CD4-positive, alpha-beta T cell treated with Interleukin-4 for 4 hours (primary cell): ENCODE measurements around the gene CHMP1A.
"Not testable (repeated sequence)": the region's sequence is repeated elsewhere in the genome, so short reads cannot be mapped to it uniquely, and the experiment has no call there.

ENCODE experiments used
- DNase-seq: peaks from one replicate; pipeline ENCODE4 v3.0.0-alpha.2; 2020

Gene CHMP1A

DNA sequence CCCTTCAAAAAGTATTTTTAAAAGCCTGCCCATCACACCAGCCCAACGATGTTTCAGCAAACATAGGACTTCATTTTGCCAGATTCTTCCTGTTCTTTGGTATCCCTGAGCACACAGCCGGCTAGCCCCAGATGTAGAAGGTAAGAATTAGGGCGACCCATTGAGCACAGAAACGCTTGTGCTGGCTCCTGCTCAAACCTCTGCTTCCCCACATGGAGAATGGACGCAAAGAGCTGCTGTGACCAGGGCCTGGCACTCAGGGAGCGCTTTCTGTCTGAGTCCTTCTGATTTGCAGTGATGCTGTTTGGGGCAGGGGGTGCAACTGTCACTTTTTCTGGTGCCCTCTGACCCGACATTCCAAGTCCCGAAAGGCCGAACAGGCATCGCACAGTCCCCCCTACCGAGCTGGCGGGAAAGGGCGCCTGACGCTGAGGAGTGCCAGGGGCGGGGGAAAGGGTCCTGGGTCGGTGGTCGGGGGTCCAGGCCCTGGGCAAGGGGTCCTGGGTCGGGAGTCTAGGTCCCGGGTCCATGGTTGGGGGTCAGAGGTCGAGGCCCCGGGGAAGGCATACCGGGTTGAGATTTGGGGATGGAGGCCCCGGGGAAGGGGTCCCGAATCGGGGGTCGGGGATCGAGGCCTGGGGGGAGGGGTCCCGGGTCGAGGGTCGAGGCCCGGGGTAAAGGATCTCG is 930 bp downstream of the CHMP1A start:
- DNase-seq, result no peak

GRCh38 chr16:89655062-89655643 is 2.4 kb downstream of the CHMP1A start:
- no peak for DNase-seq

DNA sequence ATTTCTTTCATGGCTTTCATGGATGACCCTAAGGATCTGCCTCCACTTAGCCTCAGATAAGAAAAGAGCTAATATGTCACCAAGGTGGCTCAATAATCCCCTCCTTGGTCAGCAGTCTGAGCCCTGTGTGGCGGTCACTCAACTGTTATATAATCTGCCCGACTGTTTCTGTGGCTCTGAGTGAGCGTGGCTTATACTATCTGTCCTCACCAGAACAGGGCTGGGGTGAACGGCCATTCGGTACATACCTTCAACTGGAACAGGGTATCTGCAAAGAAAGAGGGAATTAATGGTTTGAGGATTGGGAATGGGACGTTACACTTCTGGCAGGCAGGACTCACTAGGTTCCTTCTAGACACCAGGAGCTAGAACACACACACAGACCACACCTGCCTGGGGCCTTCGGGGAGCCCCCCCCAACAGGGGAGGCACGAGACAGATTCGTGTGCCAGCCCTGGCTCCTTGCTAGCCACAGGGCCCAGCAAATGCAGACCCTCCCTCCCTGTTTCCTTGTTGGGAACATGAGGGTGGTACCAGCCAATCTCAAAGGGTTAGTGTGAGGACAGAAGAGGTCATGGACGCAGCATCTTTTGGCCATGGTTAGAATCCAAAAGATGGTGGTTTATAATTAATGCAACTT is 3.7 kb downstream of the CHMP1A start:
- no peak for DNase-seq

- no peak for DNase-seq
Observed at GRCh38 chr16:89651584-89651983, 5.9 kb downstream of the CHMP1A start.

GRCh38 chr16:89646906-89647305 is 10.6 kb downstream of the CHMP1A start:
- DNase-seq, result no peak

DNA sequence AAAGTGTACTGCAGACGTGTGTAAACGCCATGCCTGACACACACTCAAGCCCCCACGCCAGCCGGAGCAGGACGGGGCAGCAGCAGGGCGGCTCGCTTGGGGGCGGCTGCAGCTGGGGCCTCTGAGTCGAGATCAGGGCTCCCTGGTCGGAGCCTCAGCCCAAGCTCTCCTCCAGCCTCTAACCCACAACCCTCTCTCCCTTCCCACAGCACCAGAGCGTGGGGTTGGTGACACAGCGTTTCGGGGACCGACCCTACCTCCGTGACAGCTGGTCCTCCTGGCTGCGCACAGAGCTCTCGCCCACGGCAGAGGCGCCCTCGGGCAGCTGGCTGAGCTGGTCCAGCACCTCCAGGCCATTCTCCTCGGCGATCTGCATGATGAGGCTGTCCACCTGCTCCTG is 11.2 kb downstream of the CHMP1A start:
- no peak for DNase-seq

GRCh38 chr16:89645122-89645521 is 12.4 kb downstream of the CHMP1A start:
- no peak for DNase-seq

GRCh38 chr16:89643769-89644300 is 13.7 kb downstream of the CHMP1A start:
- DNase-seq, result no peak

DNA sequence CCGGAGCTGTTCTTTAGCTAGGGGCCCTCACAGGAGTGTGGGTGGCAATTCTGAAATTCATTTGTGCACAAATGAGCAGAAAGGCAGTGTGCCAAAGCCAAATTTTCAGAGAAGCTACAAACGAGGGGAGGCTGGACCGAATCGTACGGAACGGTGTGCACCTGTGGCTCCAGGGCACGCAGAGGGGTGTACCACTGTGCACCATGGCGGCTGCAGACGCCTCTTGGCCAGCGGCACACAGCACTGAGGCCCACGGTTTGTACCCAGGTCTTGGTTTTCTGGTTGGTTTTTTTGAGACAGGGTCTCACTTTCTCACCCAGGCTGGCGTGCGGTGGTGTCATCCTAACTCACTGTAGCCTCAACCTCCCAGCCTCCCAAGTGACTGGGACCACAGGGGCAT is 14.9 kb downstream of the CHMP1A start:
- DNase-seq, result no peak

DNA sequence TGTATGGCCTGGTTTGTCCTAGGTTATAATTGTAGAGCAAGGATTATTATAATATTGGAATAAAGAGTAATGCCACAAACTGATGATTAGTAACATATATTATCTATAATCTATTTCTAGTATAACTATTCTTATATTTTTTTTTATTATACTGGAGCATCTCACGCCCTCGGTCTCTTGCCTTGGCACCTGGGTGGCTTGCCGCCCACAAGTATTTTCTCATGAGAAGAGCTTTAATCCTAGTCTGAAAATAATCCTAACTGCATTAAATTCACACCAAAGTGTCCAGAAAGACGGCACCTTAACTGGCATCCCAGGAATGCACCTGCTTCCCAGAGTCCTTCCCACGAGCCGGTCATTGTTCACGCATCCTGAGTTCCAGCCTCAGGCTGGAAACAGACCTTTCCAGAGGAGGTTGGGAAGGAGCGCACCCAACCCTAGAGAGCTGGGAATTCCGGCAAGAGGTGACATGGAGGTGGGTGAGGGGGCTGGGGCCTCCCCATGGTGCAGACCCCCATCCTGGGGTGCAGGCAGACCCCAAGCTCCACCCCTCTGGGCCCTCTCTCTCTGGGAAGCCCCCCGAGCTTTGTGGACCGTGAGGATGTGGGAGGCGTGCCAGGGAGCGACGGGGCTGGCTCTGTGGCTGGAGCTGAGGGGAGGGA is 15.9 kb downstream of the CHMP1A start:
- DNase-seq, result no peak

GRCh38 chr16:89639385-89639784 is 18.1 kb downstream of the CHMP1A start:
- no peak for DNase-seq

DNA sequence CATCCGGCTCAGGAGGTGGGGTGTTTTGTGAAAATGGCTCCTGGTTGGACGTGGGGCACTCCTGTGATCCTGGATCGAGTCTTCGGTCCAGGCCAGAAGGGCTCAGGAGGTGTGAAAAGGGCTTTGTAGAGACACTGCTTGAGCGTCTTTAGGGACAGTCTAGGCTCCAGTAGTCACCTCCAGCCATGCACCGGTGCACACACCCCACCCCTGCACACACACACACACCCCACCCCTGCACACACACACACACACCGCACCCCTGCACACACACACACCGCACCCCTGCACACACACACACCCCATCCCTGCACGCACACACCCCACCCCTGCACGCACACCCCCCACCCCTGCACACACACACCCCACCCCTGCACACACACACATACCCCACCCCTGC is 19.1 kb downstream of the CHMP1A start:
- no peak for DNase-seq

- no peak for DNase-seq
Observed at GRCh38 chr16:89637379-89637778, 20.1 kb downstream of the CHMP1A start.

DNA sequence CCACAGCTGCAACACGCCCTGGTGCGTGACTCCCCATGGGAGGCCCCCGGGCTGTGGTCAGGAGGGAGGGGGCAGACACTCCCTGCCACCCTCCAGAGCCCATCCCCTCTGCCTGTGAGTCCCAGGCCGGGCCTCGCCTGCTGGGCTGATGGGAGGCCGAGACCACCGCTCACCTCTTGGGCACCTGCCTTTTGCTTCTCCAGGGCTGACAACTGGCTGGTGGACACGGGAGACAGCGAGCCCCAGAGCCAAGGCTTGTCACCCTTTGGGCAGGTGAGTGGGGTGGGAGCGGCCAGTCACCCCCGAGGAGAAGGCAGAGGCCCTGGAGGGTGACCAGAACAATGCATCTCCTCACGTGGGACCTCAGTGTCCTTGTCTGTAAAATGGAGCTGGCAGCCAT is 20.8 kb downstream of the CHMP1A start:
- DNase-seq, result no peak

- not testable (repeated sequence) for DNase-seq
Observed at GRCh38 chr16:89634463-89635385, 22.8 kb downstream of the CHMP1A start.

DNA sequence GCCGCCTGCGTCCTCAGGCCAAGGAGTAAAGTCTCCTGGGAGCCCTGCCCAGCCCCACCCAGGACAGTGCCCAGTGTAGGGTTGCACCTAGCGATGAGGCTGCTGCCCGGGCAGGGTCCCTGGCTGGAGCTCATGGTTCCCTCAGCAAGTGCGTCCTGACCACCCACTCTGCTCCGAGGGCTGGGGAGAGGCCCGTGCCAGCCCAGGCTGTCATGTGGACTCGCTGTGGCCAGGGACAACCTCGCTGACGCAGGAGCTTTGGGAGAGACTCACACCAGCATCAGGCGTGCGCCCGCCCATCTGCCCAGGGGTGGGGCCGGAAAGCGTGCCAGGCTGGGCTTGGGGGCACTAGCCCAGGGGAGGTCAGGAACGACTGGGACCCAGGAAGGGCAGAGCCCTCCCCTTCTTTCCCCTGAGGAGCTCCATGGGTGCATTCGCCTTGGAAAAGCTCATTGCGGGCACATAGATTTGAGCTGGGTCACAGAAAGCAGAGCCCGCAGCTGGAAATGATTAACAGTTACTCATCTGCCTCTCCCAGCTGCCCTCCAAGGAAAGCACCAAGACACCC is 24.4 kb downstream of the CHMP1A start:
- no peak for DNase-seq

DNA sequence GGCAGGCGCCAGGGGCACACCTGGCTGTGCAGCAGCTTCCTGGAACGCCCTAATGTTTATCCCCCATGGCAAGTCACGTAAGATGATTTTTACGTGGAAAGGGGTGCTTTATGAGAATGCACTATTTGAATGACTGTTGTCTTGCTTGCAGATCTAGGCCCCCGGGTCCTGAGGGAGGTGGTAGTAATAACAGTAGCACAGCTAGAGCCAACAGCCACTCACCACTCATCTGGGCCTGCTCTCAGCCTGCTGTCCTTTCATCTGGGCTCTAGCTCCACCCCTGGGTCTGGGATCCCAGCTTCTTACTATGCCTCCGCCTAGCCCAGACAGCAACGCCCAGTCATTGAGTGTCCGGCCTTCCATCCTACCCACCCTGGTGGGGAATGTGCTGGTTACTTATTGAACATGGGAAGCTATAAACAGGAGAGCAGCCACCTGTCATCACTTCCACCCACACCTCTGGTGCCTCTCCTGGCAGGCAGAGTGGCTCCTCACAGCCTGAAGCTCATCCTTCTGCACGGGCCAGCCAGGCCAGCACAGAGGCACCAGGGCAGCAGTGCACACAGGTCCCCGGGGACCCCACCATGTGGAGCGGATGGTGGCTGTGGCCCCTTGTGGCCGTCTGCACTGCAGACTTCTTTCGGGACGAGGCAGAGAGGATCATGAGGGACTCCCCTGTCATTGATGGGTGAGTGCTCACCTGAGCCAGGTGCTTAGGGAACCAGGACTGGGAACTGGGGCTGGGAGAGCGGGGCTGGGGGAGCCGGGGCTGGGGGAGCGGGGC is 27.5 kb downstream of the CHMP1A start:
- no peak for DNase-seq

DNA sequence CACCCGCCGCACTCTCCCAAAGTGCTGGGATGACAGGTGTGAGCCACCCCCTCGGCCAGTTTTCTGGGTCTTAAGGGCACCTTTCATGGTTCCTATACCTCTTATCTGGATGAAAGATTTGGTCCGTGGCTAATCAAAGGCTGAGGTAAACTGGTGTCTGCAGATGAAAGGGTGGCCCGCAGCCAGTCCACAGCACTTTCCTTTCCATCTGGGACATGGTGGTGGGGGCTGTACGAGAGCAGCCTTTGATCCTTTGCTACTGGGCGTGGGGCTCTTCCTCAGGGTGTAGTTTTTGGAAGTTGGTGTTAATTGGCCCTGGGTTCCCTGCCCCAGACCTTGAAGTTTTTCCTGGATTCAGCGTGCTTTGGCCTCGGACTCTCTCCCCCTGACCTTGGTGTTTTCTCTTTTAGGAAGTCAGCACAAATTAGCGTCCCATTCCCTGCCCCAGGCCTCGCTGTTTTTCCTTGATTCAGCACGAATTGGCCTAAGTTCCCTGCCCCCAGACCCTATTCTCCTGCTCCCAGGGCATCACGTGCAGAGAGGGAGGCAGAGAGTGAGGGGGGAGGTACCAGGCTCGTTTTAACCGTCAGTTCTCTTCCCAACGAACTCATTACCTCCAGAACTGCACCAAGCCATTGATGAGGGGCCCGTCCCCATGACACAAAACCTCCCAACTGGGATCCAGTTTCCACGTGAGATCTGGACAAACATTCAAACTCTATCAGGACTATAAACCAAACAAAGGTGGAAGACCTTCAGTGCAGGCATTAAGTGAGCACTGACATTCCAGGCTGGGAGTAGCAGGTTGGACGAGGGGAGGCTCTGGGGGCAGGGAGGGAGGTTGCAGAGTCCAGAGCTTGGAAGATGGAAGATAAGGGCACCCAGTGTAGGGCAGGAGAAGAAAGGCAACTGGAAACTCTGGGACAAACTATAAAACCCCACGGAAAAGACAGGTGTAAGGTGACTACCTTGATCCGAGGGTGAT is 32.4 kb downstream of the CHMP1A start:
- DNase-seq, result no peak

GRCh38 chr16:89623511-89624261 is 33.8 kb downstream of the CHMP1A start:
- no peak for DNase-seq
